CD14-positive monocyte (primary cell): ENCODE results near the gene AFDN. TPM values are rescaled to one million over a fixed set of nuclear protein-coding genes. Genes with fewer than 3 reads are reported as not detected.

Experiments
- DNase-seq, 3 donors: peaks; one replicate each; pipeline ENCODE4 v3.0.0-alpha.2; 2011 to 2022
- H2AFZ ChIP-seq: 2 replicates; pipeline ENCODE4 v1.6.0; 2012; ENCODE audit warnings: mild to moderate bottlenecking, low read depth, low read length, inconsistent platforms; ENCODE audit not compliant: insufficient read depth, poor library complexity, severe bottlenecking
- H3K27ac ChIP-seq, 2 donors: 1 replicate in 1 of 2; 2 replicates in 1 of 2; pipeline ENCODE4 v1.5.1; 2012 to 2013; ENCODE audit warnings: low read length in 2 of 2, control low read depth in 1 of 2, inconsistent platforms in 1 of 2, low read depth in 1 of 2, mild to moderate bottlenecking in 1 of 2
- H3K27me3 ChIP-seq, 2 donors: one replicate each; pipeline versions ENCODE4 v1.6.0 to v1.6.1; 2011 to 2013; ENCODE audit warnings: low read length in 2 of 2; ENCODE audit not compliant: control insufficient read depth in 2 of 2, insufficient read depth in 2 of 2
- H3K36me3 ChIP-seq, 2 donors: replicated peaks in 1 of 2; 1 replicate in 1 of 2; 2 replicates in 1 of 2; pipeline versions ENCODE4 v1.5.1 to v1.6.1; 2012 to 2013; ENCODE audit warnings: low read length in 2 of 2, control low read depth in 1 of 2, inconsistent platforms in 1 of 2, mild to moderate bottlenecking in 1 of 2; ENCODE audit not compliant: insufficient read depth in 2 of 2, control insufficient read depth in 1 of 2
- H3K4me1 ChIP-seq, 2 donors: 1 replicate in 1 of 2; 2 replicates in 1 of 2; pipeline versions ENCODE4 v1.5.1 to v1.6.1; 2012 to 2013; ENCODE audit warnings: low read length in 2 of 2, control low read depth in 1 of 2, inconsistent platforms in 1 of 2, mild to moderate bottlenecking in 1 of 2, moderate library complexity in 1 of 2; ENCODE audit not compliant: insufficient read depth in 2 of 2, control insufficient read depth in 1 of 2
- H3K4me2 ChIP-seq: replicated peaks from 2 replicates; pipeline ENCODE3; 2012; ENCODE audit warnings: low read length, moderate library complexity, mild to moderate bottlenecking; ENCODE audit not compliant: poor library complexity, severe bottlenecking; ENCODE audit errors: extremely low read depth
- H3K4me3 ChIP-seq, 3 experiments: fragments of 200-600 bp in 1 of 3; sonication (generic) in 1 of 3; replicated peaks in 1 of 3; 1 replicate in 2 of 3; 2 replicates in 1 of 3; pipeline ENCODE4 v1.5.1; 2011 to 2013; ENCODE audit warnings: low read length in 3 of 3, mild to moderate bottlenecking in 3 of 3, control low read depth in 2 of 3, low read depth in 2 of 3, inconsistent platforms in 1 of 3, moderate library complexity in 1 of 3
- H3K79me2 ChIP-seq: 2 replicates; pipeline ENCODE4 v1.6.0; 2012; ENCODE audit warnings: mild to moderate bottlenecking, control low read depth, inconsistent platforms, low read length, moderate library complexity; ENCODE audit not compliant: insufficient read depth
- H3K9ac ChIP-seq: 2 replicates; pipeline ENCODE4 v1.6.0; 2017; ENCODE audit warnings: low read length, mild to moderate bottlenecking; ENCODE audit not compliant: insufficient read depth, poor library complexity, severe bottlenecking
- H3K9me3 ChIP-seq, 2 donors: replicated peaks in 1 of 2; 1 replicate in 1 of 2; 2 replicates in 1 of 2; pipeline versions ENCODE4 v1.5.1 to v1.6.1; 2012 to 2013; ENCODE audit warnings: low read length in 2 of 2, control low read depth in 1 of 2; ENCODE audit not compliant: control insufficient read depth in 1 of 2, insufficient read depth in 1 of 2
- H4K20me1 ChIP-seq: 2 replicates; pipeline ENCODE4 v1.6.0; 2012; ENCODE audit warnings: mild to moderate bottlenecking, low read length, control low read depth, moderate library complexity; ENCODE audit not compliant: insufficient read depth
- H3K27ac Mint-ChIP-seq, 7 donors: one replicate each; pipeline ENCODE4 v1.8.0; 2020; ENCODE audit warnings: mild to moderate bottlenecking in 7 of 7, mixed read lengths in 7 of 7, moderate library complexity in 6 of 7, inconsistent platforms in 2 of 7
- H3K27me3 Mint-ChIP-seq, 3 donors: one replicate each; pipeline ENCODE4 v1.8.0; 2021 to 2022; ENCODE audit warnings: low read depth in 3 of 3, mild to moderate bottlenecking in 3 of 3, mixed read lengths in 3 of 3, moderate library complexity in 3 of 3, inconsistent platforms in 1 of 3
- H3K36me3 Mint-ChIP-seq, 2 donors: one replicate each; pipeline ENCODE4 v1.8.0; 2020; ENCODE audit warnings: mixed read lengths in 2 of 2, inconsistent platforms in 1 of 2, mild to moderate bottlenecking in 1 of 2
- H3K4me1 Mint-ChIP-seq: one replicate; pipeline ENCODE4 v1.8.0; 2020; ENCODE audit warnings: mild to moderate bottlenecking, mixed read lengths
- H3K4me3 Mint-ChIP-seq, 2 donors: one replicate each; pipeline ENCODE4 v1.8.0; 2020; ENCODE audit warnings: mild to moderate bottlenecking in 2 of 2, mixed read lengths in 2 of 2, moderate library complexity in 1 of 2
- H3K9me3 Mint-ChIP-seq, 7 donors: one replicate each; pipeline ENCODE4 v1.8.0; 2020 to 2022; ENCODE audit warnings: mixed read lengths in 7 of 7, mild to moderate bottlenecking in 6 of 7, moderate library complexity in 6 of 7, inconsistent platforms in 2 of 7
- CTCF ChIP-seq: fragments of 200-600 bp; IDR thresholded peaks from one replicate; pipeline ENCODE4 v1.8.0; 2022; ENCODE audit warnings: antibody characterized with exemption, mild to moderate bottlenecking
- WGBS: methylation state at CpG from one replicate; pipeline ENCODE4 v1.1.5; 2013; ENCODE audit warnings: missing lambda C conversion rate; ENCODE audit not compliant: insufficient coverage; 5-methylcytosine and 5-hydroxymethylcytosine counted together
- intact Hi-C, 2 donors: fragments of 100-400 bp; cut with micrococcal nuclease; formaldehyde crosslinking; loops; one replicate each; pipeline versions ENCODE4 v1.15.0 to v1.15.1; 2023
- polyA plus RNA-seq, 3 donors: library from polyadenylated mRNA; depleted of rRNA in 1 of 3; unstranded in 2 of 3; stranded (reverse) in 1 of 3; fragments of 300-500 nt in 2 of 3; fragments of >200 nt in 1 of 3; fragmentation: Illumina TruSeq in 2 of 3; gene quantifications; 1 replicate in 2 of 3; 2 replicates in 1 of 3; pipeline ENCODE4 v1.2.3, GENCODE V29; 2012 to 2021

AFDN gene
- polyA plus RNA-seq, 3 donors, result 0.03 to 1.5 TPM; not detected in 1

- intact Hi-C loops, result no loop called here
- Histone ChIP-seq H3K27me3 (no peaks in the 10 kb centered on the region), H3K4me2 (no peak overlapping the region), H3K4me1 (no peaks in the 10 kb centered on the region), H4K20me1 (no peaks in the 10 kb centered on the region), H3K27ac (no peak overlapping the region), H2AFZ (no peak overlapping the region), H3K9me3 (peaks cover 26 to 27% of the 10 kb centered on the region in 2 donors), H3K9ac (no peak overlapping the region), H3K4me3 (no peak overlapping the region), H3K36me3 (no peaks in the 10 kb centered on the region), H3K79me2 (no peaks in the 10 kb centered on the region)
- Mint-ChIP-seq H3K9me3 (peaks cover 19 to 37% (median 32%) of the 10 kb centered on the region in 7 donors), H3K4me1 (peaks cover 4% of the 10 kb centered on the region), H3K36me3 (no peaks in the 10 kb centered on the region), H3K27ac (no peak overlapping the region), H3K27me3 (peaks cover 0 to 4% (median 0%) of the 10 kb centered on the region in 3 donors), H3K4me3 (no peak overlapping the region)
- WGBS, result no CpG with 5 or more reads among the region's 1 CpG
- TF ChIP-seq CTCF, result no peak
- no peak for DNase-seq
These were observed 184.6 kb downstream of the AFDN start for GRCh38 chr6:168011291-168011690.

- DNase-seq, result no peak
- intact Hi-C loops, result no loop called here
- Mint-ChIP-seq H3K36me3 (no peaks in the 10 kb centered on the region), H3K27me3 (peaks cover 0 to 6% (median 0%) of the 10 kb centered on the region in 3 donors), H3K4me1 (no peaks in the 10 kb centered on the region), H3K4me3 (no peak overlapping the region), H3K9me3 (peaks cover 19 to 43% (median 38%) of the 10 kb centered on the region in 7 donors), H3K27ac (no peak overlapping the region)
- Histone ChIP-seq H3K36me3 (no peaks in the 10 kb centered on the region), H3K27me3 (no peaks in the 10 kb centered on the region), H3K27ac (no peak overlapping the region), H2AFZ (no peak overlapping the region), H3K9ac (no peak overlapping the region), H3K4me3 (no peak overlapping the region), H4K20me1 (no peaks in the 10 kb centered on the region), H3K4me1 (no peaks in the 10 kb centered on the region), H3K79me2 (no peaks in the 10 kb centered on the region), H3K4me2 (no peak overlapping the region), H3K9me3 (peaks cover 32 to 37% of the 10 kb centered on the region in 2 donors)
- 89% methylated on average over 12 of the region's 13 CpGs for WGBS
- no peak for TF ChIP-seq CTCF
These were observed 185.9 kb downstream of the AFDN start for GRCh38 chr6:168012431-168013249.
